Activated CD8-positive, alpha-beta memory T cell treated with anti-CD3 and anti-CD28 coated beads for 4 hours (primary cell): ENCODE measurements around the gene NLGN1.

Experiments used
- DNase-seq, 2 donors: peaks; one replicate each; pipeline ENCODE4 v3.0.0-alpha.2; 2020; ENCODE audit warnings: low read depth in 2 of 2

Gene NLGN1

GRCh38 chr3:173755161-173755560 is 357.6 kb downstream of the NLGN1 start:
- DNase-seq = no peak

GRCh38 chr3:173761161-173761560 is 363.6 kb downstream of the NLGN1 start:
- no peak for DNase-seq

- DNase-seq = no peak
These were observed 365.0 kb downstream of the NLGN1 start for GRCh38 chr3:173762501-173762900.

GRCh38 chr3:173770011-173770410 is 372.5 kb downstream of the NLGN1 start:
- no peak for DNase-seq

- no peak for DNase-seq
These were observed 373.4 kb downstream of the NLGN1 start for GRCh38 chr3:173770796-173771573.

GRCh38 chr3:173773800-173774199 is 376.3 kb downstream of the NLGN1 start:
- no peak for DNase-seq

GRCh38 chr3:173774294-173774693 is 376.8 kb downstream of the NLGN1 start:
- DNase-seq = no peak

GRCh38 chr3:173778251-173778650 is 380.7 kb downstream of the NLGN1 start:
- DNase-seq = no peak

- no peak for DNase-seq
These were observed 382.5 kb downstream of the NLGN1 start for GRCh38 chr3:173780067-173780466.

- no peak for DNase-seq
These were observed 387.5 kb downstream of the NLGN1 start for GRCh38 chr3:173785004-173785403.

- DNase-seq = no peak
These were observed 392.1 kb downstream of the NLGN1 start for GRCh38 chr3:173789530-173790162.

GRCh38 chr3:173793963-173794362 is 396.4 kb downstream of the NLGN1 start:
- no peak for DNase-seq

- DNase-seq = no peak
These were observed 398.9 kb downstream of the NLGN1 start for GRCh38 chr3:173796405-173796804.

- DNase-seq = no peak
These were observed 399.3 kb downstream of the NLGN1 start for GRCh38 chr3:173796890-173797289.

GRCh38 chr3:173799060-173799816 is 401.7 kb downstream of the NLGN1 start:
- no peak for DNase-seq

- DNase-seq = no peak
These were observed 402.6 kb downstream of the NLGN1 start for GRCh38 chr3:173800154-173800553.

- no peak for DNase-seq
These were observed 417.3 kb downstream of the NLGN1 start for GRCh38 chr3:173814809-173815208.

- no peak for DNase-seq
These were observed 421.8 kb downstream of the NLGN1 start for GRCh38 chr3:173819368-173819767.

GRCh38 chr3:173823911-173824460 is 426.4 kb downstream of the NLGN1 start:
- no peak for DNase-seq

- no peak for DNase-seq
These were observed 428.2 kb downstream of the NLGN1 start for GRCh38 chr3:173825730-173826129.

- no peak for DNase-seq
These were observed 428.9 kb downstream of the NLGN1 start for GRCh38 chr3:173826416-173826815.

GRCh38 chr3:173826901-173827609 is 429.5 kb downstream of the NLGN1 start:
- no peak for DNase-seq
